Common myeloid progenitor, CD34-positive (primary cell): ENCODE results near the gene ZNF385B.

Experiments
- CTCF ChIA-PET: fragments of 350-600 bp; sonication (Branson Sonifier 250); formaldehyde crosslinking; loops from one replicate; lab custom pipeline; 2021; ENCODE audit warnings: antibody characterized with exemption; lab: Charles Lee
- POLR2A ChIA-PET: fragments of 350-600 bp; sonication (Branson Sonifier 250); formaldehyde crosslinking; loops from one replicate; lab custom pipeline; 2021; ENCODE audit warnings: antibody characterized with exemption; lab: Charles Lee
- DNase-seq, 3 donors: peaks; one replicate each; pipeline versions ENCODE4 v3.0.0 to v3.0.0-alpha.2; 2013
- H3K27ac ChIP-seq, 2 experiments: 1 replicate in 1 of 2; 2 replicates in 1 of 2; pipeline ENCODE4 v1.7.0; 2013; ENCODE audit warnings: inconsistent platforms in 2 of 2, low read length in 2 of 2, mild to moderate bottlenecking in 2 of 2, low read depth in 1 of 2, moderate library complexity in 1 of 2; ENCODE audit not compliant: severe bottlenecking in 2 of 2, insufficient read depth in 1 of 2, poor library complexity in 1 of 2
- H3K27me3 ChIP-seq, 5 experiments: replicated peaks in 2 of 5; 1 replicate in 3 of 5; 2 replicates in 2 of 5; pipeline versions ENCODE4 v1.6.1 to v1.7.0; 2013; ENCODE audit warnings: low read length in 4 of 5, mild to moderate bottlenecking in 2 of 5, moderate library complexity in 2 of 5, inconsistent platforms in 1 of 5; ENCODE audit not compliant: insufficient read depth in 5 of 5, control insufficient read depth in 4 of 5
- H3K36me3 ChIP-seq, 4 experiments: 1 replicate in 2 of 4; 2 replicates in 2 of 4; pipeline versions ENCODE4 v1.6.1 to v1.7.0; 2013; ENCODE audit warnings: low read length in 3 of 4, control low read depth in 1 of 4, mild to moderate bottlenecking in 1 of 4; ENCODE audit not compliant: control insufficient read depth in 4 of 4, insufficient read depth in 4 of 4
- H3K4me1 ChIP-seq, 4 experiments: 1 replicate in 3 of 4; 2 replicates in 1 of 4; pipeline versions ENCODE4 v1.6.1 to v1.7.1; 2013; ENCODE audit warnings: low read length in 3 of 4, mild to moderate bottlenecking in 3 of 4, control low read depth in 1 of 4, inconsistent platforms in 1 of 4, moderate library complexity in 1 of 4; ENCODE audit not compliant: control insufficient read depth in 4 of 4, insufficient read depth in 4 of 4; ENCODE audit errors: control extremely low read depth in 1 of 4
- H3K4me3 ChIP-seq, 7 experiments: 1 replicate in 4 of 7; 2 replicates in 3 of 7; pipeline versions ENCODE4 v1.5.1 to v1.7.0; 2013; ENCODE audit warnings: mild to moderate bottlenecking in 7 of 7, low read length in 6 of 7, moderate library complexity in 6 of 7, inconsistent platforms in 2 of 7, low read depth in 2 of 7, control low read depth in 1 of 7; ENCODE audit not compliant: insufficient read depth in 4 of 7, control insufficient read depth in 1 of 7; ENCODE audit errors: extremely low read depth in 1 of 7
- H3K9me3 ChIP-seq, 5 experiments: 1 replicate in 4 of 5; 2 replicates in 1 of 5; pipeline versions ENCODE4 v1.6.1 to v1.7.1; 2013; ENCODE audit warnings: low read length in 4 of 5, mild to moderate bottlenecking in 2 of 5, inconsistent platforms in 1 of 5, low read depth in 1 of 5, moderate library complexity in 1 of 5; ENCODE audit not compliant: control insufficient read depth in 4 of 5, insufficient read depth in 2 of 5; ENCODE audit errors: control extremely low read depth in 1 of 5
- WGBS: methylation state at CpG from one replicate; pipeline ENCODE4 v1.1.5; 2013; ENCODE audit not compliant: insufficient coverage; 5-methylcytosine and 5-hydroxymethylcytosine counted together

Gene ZNF385B

GRCh38 chr2:179726461-179727180, 134.8 kb downstream of the ZNF385B start:
- ChIA-PET CTCF (no interaction called here), POLR2A (no interaction called here)
- no peaks in the 10 kb centered on the region for H3K36me3 ChIP-seq
- H3K4me1 ChIP-seq = no peaks in the 10 kb centered on the region
- no peak for DNase-seq
- H3K27me3 ChIP-seq = no peaks in the 10 kb centered on the region
- no peak overlapping the region for H3K27ac ChIP-seq
- H3K9me3 ChIP-seq = no peaks in the 10 kb centered on the region
- no peak overlapping the region for H3K4me3 ChIP-seq
- 100% methylated on average over 1 of the region's 5 CpGs for WGBS

- no peaks in the 10 kb centered on the region for H3K4me1 ChIP-seq
- H3K27ac ChIP-seq = no peak overlapping the region
- CTCF ChIA-PET = no interaction called here
- no peaks in the 10 kb centered on the region for H3K27me3 ChIP-seq
- POLR2A ChIA-PET = no interaction called here
- no peak overlapping the region for H3K4me3 ChIP-seq
- no peaks in the 10 kb centered on the region for H3K36me3 ChIP-seq
- no peak for DNase-seq
- no peaks in the 10 kb centered on the region for H3K9me3 ChIP-seq
Measured at GRCh38 chr2:179724403-179724802, 137.0 kb downstream of the ZNF385B start.

GRCh38 chr2:179720173-179720772, 141.1 kb downstream of the ZNF385B start:
- H3K9me3 ChIP-seq = no peaks in the 10 kb centered on the region
- H3K27me3 ChIP-seq = peaks cover 0 to 4% (median 0%) of the 10 kb centered on the region in 5 experiments
- H3K36me3 ChIP-seq = no peaks in the 10 kb centered on the region
- POLR2A ChIA-PET = no interaction called here
- H3K4me3 ChIP-seq = no peak overlapping the region
- no peak overlapping the region for H3K27ac ChIP-seq
- no peaks in the 10 kb centered on the region for H3K4me1 ChIP-seq
- no peak for DNase-seq
- CTCF ChIA-PET = no interaction called here

- H3K9me3 ChIP-seq = peaks cover 0 to 1% (median 0%) of the 10 kb centered on the region in 5 experiments
- DNase-seq = no peak
- no CpG with 5 or more reads among the region's 1 CpG for WGBS
- CTCF ChIA-PET = no interaction called here
- peaks cover 0 to 4% (median 0%) of the 10 kb centered on the region in 5 experiments for H3K27me3 ChIP-seq
- no peaks in the 10 kb centered on the region for H3K36me3 ChIP-seq
- H3K4me3 ChIP-seq = no peak overlapping the region
- no peaks in the 10 kb centered on the region for H3K4me1 ChIP-seq
- no peak overlapping the region for H3K27ac ChIP-seq
- POLR2A ChIA-PET = no interaction called here
Measured at GRCh38 chr2:179715871-179716270, 145.5 kb downstream of the ZNF385B start.

- Histone ChIP-seq H3K9me3 (peaks cover 0 to 1% (median 0%) of the 10 kb centered on the region in 5 experiments), H3K36me3 (no peaks in the 10 kb centered on the region), H3K4me1 (no peaks in the 10 kb centered on the region), H3K27ac (no peak overlapping the region), H3K27me3 (peaks cover 0 to 4% (median 0%) of the 10 kb centered on the region in 5 experiments), H3K4me3 (no peak overlapping the region)
- DNase-seq = no peak
- ChIA-PET CTCF (no interaction called here), POLR2A (no interaction called here)
- WGBS = no CpG with 5 or more reads among the region's 1 CpG
Measured at GRCh38 chr2:179715196-179715595, 146.2 kb downstream of the ZNF385B start.

GRCh38 chr2:179712825-179713224, 148.6 kb downstream of the ZNF385B start:
- Histone ChIP-seq H3K4me1 (no peaks in the 10 kb centered on the region), H3K4me3 (no peak overlapping the region), H3K9me3 (peaks cover 0 to 1% (median 0%) of the 10 kb centered on the region in 5 experiments), H3K27me3 (no peaks in the 10 kb centered on the region), H3K27ac (no peak overlapping the region), H3K36me3 (no peaks in the 10 kb centered on the region)
- POLR2A ChIA-PET = interaction anchor here (0.6 kb wide), 1 partner anchor 118 kb away, joined by 3 read pairs; no protein-coding TSS in a partner anchor
- CTCF ChIA-PET = no interaction called here
- no peak for DNase-seq
- 89% methylated on average over 3 of the region's 4 CpGs for WGBS

- no peaks in the 10 kb centered on the region for H3K36me3 ChIP-seq
- CTCF ChIA-PET = no interaction called here
- no peak overlapping the region for H3K27ac ChIP-seq
- H3K4me1 ChIP-seq = no peaks in the 10 kb centered on the region
- POLR2A ChIA-PET = no interaction called here
- no peak for DNase-seq
- H3K4me3 ChIP-seq = no peak overlapping the region
- WGBS = 92% methylated on average over 3 of the region's 4 CpGs
- no peaks in the 10 kb centered on the region for H3K27me3 ChIP-seq
- peaks cover 0 to 1% (median 0%) of the 10 kb centered on the region in 5 experiments for H3K9me3 ChIP-seq
Measured at GRCh38 chr2:179711375-179711774, 150.0 kb downstream of the ZNF385B start.
